ENCODE data around the gene CHAF1A.
A peak's percentile ranks its signal among the peaks of the same experiment; 100 is the strongest.

The CHAF1A gene

GRCh38 chr19:4366666-4367335, 35.6 kb upstream of the CHAF1A start:
- no peak for DNase-seq

DNA sequence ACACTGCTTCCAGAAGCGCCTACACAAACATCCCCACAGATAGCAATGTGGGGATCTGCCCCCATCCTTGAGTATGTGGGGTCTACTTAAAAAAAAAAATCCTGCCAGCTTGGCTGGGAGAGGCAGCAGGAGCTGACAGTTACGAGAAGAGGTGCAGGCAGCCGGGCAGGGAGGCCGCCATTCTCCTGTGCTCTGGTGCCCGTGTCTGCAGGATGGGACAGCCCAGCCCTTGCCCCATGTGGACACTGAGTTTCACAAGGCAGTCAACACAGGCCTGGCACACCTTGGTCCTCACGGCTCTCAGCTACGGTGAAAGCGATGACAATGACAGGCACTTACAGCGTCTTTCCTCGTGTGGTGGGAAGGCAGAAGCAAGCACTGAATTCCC, 35.1 kb upstream of the CHAF1A start:
- no peak for DNase-seq

GRCh38 chr19:4367781-4368127, 34.7 kb upstream of the CHAF1A start:
- DNase-seq = no peak

GRCh38 chr19:4368128-4368820, 34.2 kb upstream of the CHAF1A start:
- no peak for DNase-seq

GRCh38 chr19:4369109-4369887, 33.1 kb upstream of the CHAF1A start:
- DNase-seq = peak; percentile 84

DNA sequence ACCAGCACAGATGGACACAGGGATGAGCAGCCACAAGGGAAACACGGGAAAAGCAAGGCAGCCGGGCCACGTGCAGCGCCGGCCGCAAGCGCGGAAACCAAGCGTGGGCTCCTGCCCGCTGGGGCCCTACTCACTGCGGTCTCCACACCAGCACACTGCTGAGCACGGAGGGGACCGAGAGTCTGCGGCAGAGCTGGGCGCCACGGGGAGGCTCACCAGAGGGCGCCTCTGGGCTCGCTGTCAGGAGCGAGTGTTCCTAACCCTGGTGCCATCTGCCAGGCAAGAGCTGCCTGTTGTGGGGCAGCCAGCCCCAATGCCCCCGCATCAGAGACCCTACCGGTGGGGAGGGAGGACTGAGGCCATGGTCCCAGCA, 32.6 kb upstream of the CHAF1A start:
- DNase-seq = peak; percentile 87

- DNase-seq = no peak
These were observed 31.9 kb upstream of the CHAF1A start for GRCh38 chr19:4370418-4371041.

GRCh38 chr19:4371247-4372164, 30.9 kb upstream of the CHAF1A start:
- no peak for DNase-seq

DNA sequence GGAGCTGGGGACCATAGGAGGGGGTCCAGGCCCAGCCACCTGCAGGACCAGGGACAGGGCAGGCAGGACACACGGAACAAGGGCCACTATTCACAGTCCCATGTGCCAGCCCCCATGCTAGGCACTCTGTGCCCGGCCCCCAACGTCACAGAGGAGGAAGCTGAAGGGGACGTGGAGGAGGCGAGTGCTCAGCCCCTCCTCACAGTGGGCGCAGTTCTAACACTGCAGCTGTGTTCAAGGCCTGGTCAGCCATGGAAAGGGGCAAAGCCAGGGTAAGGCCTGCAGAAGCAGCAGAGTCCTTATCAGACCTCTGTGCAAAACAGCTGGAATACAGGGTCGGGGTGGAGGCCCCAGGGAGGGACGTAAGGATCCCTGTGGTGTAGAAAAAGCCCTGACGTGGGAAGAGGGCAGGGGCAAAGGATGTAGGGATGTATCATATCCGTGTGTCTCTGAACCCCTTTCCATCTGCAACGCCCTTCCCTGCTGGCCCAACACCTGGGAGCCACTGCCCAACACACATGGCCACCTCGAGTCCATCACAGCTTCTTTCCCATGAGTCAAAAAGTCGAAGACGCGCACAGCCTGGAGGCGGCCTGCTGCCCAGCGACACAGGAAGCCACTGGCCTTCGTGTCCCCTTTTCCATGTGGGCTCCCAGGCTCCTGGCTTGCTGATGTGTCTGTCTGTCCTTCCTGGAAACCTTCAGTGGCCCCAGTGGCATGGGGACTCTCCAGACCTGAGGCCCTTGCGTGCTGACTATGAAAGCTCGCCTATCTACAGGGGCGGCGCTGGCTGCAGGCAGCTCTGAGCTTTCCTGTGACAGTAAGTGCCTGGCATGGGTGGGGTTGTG, 30.1 kb upstream of the CHAF1A start:
- no peak for DNase-seq

DNA sequence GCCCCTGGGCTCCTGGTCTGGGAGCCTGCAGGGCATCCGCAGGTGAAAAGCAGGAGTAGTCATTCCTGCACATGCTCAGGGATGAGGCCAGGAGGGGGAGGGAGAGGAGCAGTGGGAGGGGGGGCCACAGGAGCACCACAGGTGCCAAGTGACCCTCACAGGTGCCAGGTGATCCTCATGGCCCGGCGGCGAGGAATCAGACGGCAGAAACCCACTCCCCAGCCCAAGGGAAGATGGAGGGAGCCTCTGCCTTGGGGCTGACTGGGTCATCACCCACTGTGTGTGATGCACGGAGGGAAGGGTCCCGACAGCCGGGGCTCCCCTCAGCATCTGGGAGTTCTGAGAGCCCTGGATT, 29.4 kb upstream of the CHAF1A start:
- no peak for DNase-seq

- no peak for DNase-seq
These were observed 28.6 kb upstream of the CHAF1A start for GRCh38 chr19:4373601-4374497.

DNA sequence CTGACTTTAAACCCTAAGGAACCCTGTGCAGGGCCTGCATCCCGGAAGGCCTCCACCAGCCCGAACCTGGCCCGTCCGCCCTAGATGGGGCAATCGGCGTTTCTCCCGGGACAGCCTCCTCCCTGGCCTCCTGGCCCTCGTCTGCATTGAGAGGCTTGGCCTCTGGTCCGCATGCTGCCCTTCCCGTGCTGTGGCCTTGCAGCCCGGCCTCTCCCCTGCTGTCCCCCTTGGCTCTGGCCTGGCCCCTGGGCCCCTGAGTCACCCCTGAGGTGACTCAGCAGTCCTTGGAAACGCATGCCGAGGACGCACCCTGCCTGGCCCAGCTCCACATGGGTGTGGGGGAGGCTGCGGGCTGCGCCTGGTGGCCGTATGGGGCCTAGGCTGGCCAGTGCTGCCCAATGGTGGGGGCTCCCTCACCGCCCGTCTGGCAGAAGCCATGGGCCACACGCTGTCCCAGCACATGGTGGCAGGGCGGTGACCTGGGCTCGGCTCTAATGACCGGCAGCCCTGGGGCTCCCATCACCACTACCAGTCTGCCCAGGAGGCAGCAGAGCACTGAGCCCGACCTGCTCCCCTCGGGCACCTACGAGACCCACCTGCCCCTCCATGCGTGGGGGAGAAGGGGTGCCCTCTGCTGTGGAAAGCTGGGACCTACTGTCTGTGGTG, 27.8 kb upstream of the CHAF1A start:
- DNase-seq = no peak

- DNase-seq = no peak
These were observed 27.0 kb upstream of the CHAF1A start for GRCh38 chr19:4375164-4376027.

GRCh38 chr19:4376028-4376670, 26.3 kb upstream of the CHAF1A start:
- DNase-seq = no peak

DNA sequence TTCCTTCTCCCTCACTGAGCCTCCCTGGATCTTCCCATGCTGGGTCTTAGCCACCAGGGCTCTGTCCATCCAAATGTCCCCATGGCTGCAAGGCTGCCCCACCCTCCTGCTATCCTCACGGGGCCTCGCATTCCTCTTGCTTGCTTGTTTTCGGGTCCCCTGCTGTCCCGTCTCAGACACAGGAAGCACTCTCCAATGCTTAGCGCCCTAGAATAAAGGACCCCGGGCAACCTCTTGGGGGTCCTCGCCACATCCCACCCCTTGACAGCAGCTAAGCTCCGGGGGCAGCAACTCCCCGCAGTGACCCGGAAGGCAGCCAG, 25.8 kb upstream of the CHAF1A start:
- DNase-seq = no peak

- DNase-seq = no peak
These were observed 25.3 kb upstream of the CHAF1A start for GRCh38 chr19:4376991-4377781.

DNA sequence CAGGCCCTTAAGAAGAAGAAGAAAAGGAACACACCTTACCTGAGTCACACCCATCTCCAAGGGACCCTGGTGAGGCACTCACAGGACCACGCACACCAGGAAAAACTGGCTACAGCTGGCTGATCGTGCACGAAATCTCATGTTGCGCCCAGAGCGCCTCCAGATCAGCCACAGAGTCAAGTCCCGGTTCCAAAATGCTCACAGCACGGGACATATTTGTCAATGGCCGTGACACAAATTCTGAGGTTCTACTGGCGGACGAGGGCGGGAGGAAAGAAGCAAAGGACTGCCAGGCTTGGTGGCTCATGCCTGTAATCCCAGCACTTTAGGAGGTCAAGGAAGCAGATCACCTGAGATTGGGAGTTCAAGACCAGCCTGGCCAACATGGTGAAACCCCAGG, 23.6 kb upstream of the CHAF1A start:
- DNase-seq = no peak
